Pancreas (tissue), 10 donors: ENCODE data around the gene RBM20. TPM values are rescaled to one million over a fixed set of nuclear protein-coding genes. Genes with fewer than 3 reads are reported as not detected.

Source experiments
- ATAC-seq, 4 donors: fragments of 200-7000 bp; cut with Tn5 transposase; one replicate each; pipeline versions ENCODE4 v1.8.0 to v1.9.1; 2020; ENCODE audit warnings: mild to moderate bottlenecking in 4 of 4, moderate library complexity in 4 of 4
- DNase-seq, 6 donors: peaks; one replicate each; pipeline ENCODE4 v3.0.0-alpha.2; 2020
- FAIRE-seq: peaks from 2 replicates; lab custom pipeline; 2012; peaks lifted over from hg19 to GRCh38; lab: Jason Lieb, UNC
- H3K27ac ChIP-seq, 4 donors: fragments of 200-600 bp; sonication (generic); 1 replicate in 3 of 4; 2 replicates in 1 of 4; pipeline versions ENCODE4 v1.5.0 to v1.8.0; 2020
- H3K27me3 ChIP-seq, 4 donors: fragments of 200-600 bp; one replicate each; pipeline ENCODE4 v1.8.0; 2021
- H3K36me3 ChIP-seq, 3 donors: fragments of 200-600 bp; sonication (generic) in 1 of 3; one replicate each; pipeline versions ENCODE4 v1.5.0 to v1.8.0; 2020 to 2021
- H3K4me1 ChIP-seq, 3 donors: fragments of 200-600 bp; one replicate each; pipeline ENCODE4 v1.8.0; 2021
- H3K4me3 ChIP-seq, 4 donors: fragments of 200-600 bp; sonication (generic) in 2 of 4; one replicate each; pipeline versions ENCODE4 v1.5.0 to v1.8.0; 2020 to 2021
- H3K9me3 ChIP-seq, 4 donors: fragments of 200-600 bp; one replicate each; pipeline ENCODE4 v1.8.0; 2021
- CTCF ChIP-seq, 4 donors: fragments of 200-600 bp; sonication (generic) in 3 of 4; IDR thresholded peaks; one replicate each; pipeline versions ENCODE4 v1.5.0 to v1.8.0; 2021; ENCODE audit warnings: antibody characterized with exemption in 4 of 4
- WGBS, 2 donors: extraction: QIAGEN DNeasy Blood & Tissue Kit; methylation state at CpG; one replicate each; pipeline ENCODE4 v1.1.7; 2013; 5-methylcytosine and 5-hydroxymethylcytosine counted together
- intact Hi-C, 3 donors: fragments of 100-400 bp; cut with DNase I; formaldehyde crosslinking; loops; one replicate each; pipeline versions ENCODE4 v1.11.1 to v1.14.2; 2022
- polyA plus RNA-seq, 2 donors: library from polyadenylated mRNA; stranded (reverse); fragments of 200-250 nt; gene quantifications; one replicate each; pipeline ENCODE4 v1.2.3, GENCODE V29; 2013
- total RNA-seq, 6 donors: library from RNA; stranded (reverse); fragmentation: NEBNext Ultra II Directional in 4 of 6; extraction: Animal tissue kit (Norgen Biotek cat#: 25700) in 4 of 6; gene quantifications; one replicate each; pipeline versions ENCODE4 v1.2.1 to v1.2.4, GENCODE V29; 2021 to 2023
- donor health status: healthy with polysubstance abuse.
- donor health status: DM: no; HTN: no; CAD: no; lungs with moderate emphysema.
- donor health status: DM: no; HTN: no; CAD: no.
- donor health status: control.
- donor health status: control.
- donor health status: Bipolar disorder and iron deficiency.
- donor health status: DM: yes; HTN: yes; CAD: no.
- donor health status: DM: no; HTN: no; CAD: no.
- donor health status: DM: no; HTN: no; CAD: no.
- donor health status: DM: yes; HTN: yes; CAD: no.

RBM20 gene
- total and polyA plus RNA-seq, 8 donors, result 0.79 to 23.6 (median 3.7) TPM

GRCh38 chr10:110706690-110707098 is 62.6 kb downstream of the RBM20 start:
- ATAC-seq (peak in 1 of 4 donors; percentile 25), DNase-seq (no peak), FAIRE-seq (no peak)
- intact Hi-C loops, result no loop called here
- WGBS, 2 donors, result 76 to 85% methylated on average over 5 of the region's 5 CpGs
- Histone ChIP-seq H3K27ac (no peak overlapping the region), H3K36me3 (no peaks in the 10 kb centered on the region), H3K4me1 (no peaks in the 10 kb centered on the region), H3K27me3 (no peaks in the 10 kb centered on the region), H3K4me3 (no peak overlapping the region), H3K9me3 (no peaks in the 10 kb centered on the region)
- TF ChIP-seq CTCF (IDR thresholded peaks at IDR 0.05), result no peak

GRCh38 chr10:110708776-110709443 is 64.8 kb downstream of the RBM20 start:
- FAIRE-seq (no peak), DNase-seq (no peak)
- 61 to 79% methylated on average over 8 of the region's 8 CpGs for WGBS, 2 donors

GRCh38 chr10:110709444-110709828 is 65.3 kb downstream of the RBM20 start:
- Histone ChIP-seq H3K27ac (no peak overlapping the region), H3K27me3 (no peaks in the 10 kb centered on the region), H3K4me3 (no peak overlapping the region), H3K36me3 (no peaks in the 10 kb centered on the region), H3K4me1 (no peaks in the 10 kb centered on the region), H3K9me3 (no peaks in the 10 kb centered on the region)
- DNase-seq, result no peak
- no peak for TF ChIP-seq CTCF (IDR thresholded peaks at IDR 0.05)
- FAIRE-seq, result no peak
- WGBS, 2 donors, result 82 to 89% methylated on average over 3 of the region's 3 CpGs
- no peak for ATAC-seq
- intact Hi-C loops, result no loop called here

More at GRCh38 chr10:110708776-110709443, 64.8 kb downstream of the RBM20 start:
- no peaks in the 10 kb centered on the region for H3K9me3 ChIP-seq
- intact Hi-C loops, result no loop called here
- no peak overlapping the region for H3K27ac ChIP-seq
- no peak overlapping the region for H3K4me3 ChIP-seq
- no peaks in the 10 kb centered on the region for H3K4me1 ChIP-seq
- H3K36me3 ChIP-seq, result no peaks in the 10 kb centered on the region
- TF ChIP-seq CTCF (IDR thresholded peaks at IDR 0.05), result no peak
- no peaks in the 10 kb centered on the region for H3K27me3 ChIP-seq
- no peak for ATAC-seq

- Histone ChIP-seq H3K4me1 (no peaks in the 10 kb centered on the region), H3K27ac (no peak overlapping the region), H3K4me3 (no peak overlapping the region), H3K27me3 (no peaks in the 10 kb centered on the region), H3K9me3 (no peaks in the 10 kb centered on the region), H3K36me3 (no peaks in the 10 kb centered on the region)
- FAIRE-seq, result no peak
- no peak for DNase-seq
- intact Hi-C loops, result no loop called here
- TF ChIP-seq CTCF (IDR thresholded peaks at IDR 0.05), result no peak
- WGBS, 2 donors, result 89 to 91% methylated on average over 10 of the region's 10 CpGs
- ATAC-seq, result no peak
These were observed 65.9 kb downstream of the RBM20 start for GRCh38 chr10:110709964-110710587.

- intact Hi-C loops, result no loop called here
- DNase-seq, result no peak
- H3K4me3 ChIP-seq, result no peak overlapping the region
- no peaks in the 10 kb centered on the region for H3K9me3 ChIP-seq
- H3K27ac ChIP-seq, result no peak overlapping the region
- no peaks in the 10 kb centered on the region for H3K27me3 ChIP-seq
- no peak for TF ChIP-seq CTCF (IDR thresholded peaks at IDR 0.05)
- FAIRE-seq, result no peak
- WGBS, 2 donors, result 80 to 85% methylated on average over 5 of the region's 5 CpGs
- H3K4me1 ChIP-seq, result no peaks in the 10 kb centered on the region
- no peaks in the 10 kb centered on the region for H3K36me3 ChIP-seq
- no peak for ATAC-seq
These were observed 66.5 kb downstream of the RBM20 start for GRCh38 chr10:110710621-110711020.
